Right lung (tissue), 5 donors: ENCODE measurements around the gene GRAP2. TPM values are rescaled to one million over a fixed set of nuclear protein-coding genes. Genes with fewer than 3 reads are reported as not detected.

ENCODE experiments used
- DNase-seq, 2 donors: peaks; one replicate each; pipeline ENCODE4 v3.0.0-alpha.2; 2013
- polyA plus RNA-seq, 5 donors: library from polyadenylated mRNA; unstranded; fragments of 120-200 nt; gene quantifications; one replicate each; pipeline versions ENCODE4 v1.2.1 to v1.2.3, GENCODE V29; 2013; ENCODE audit warnings: inconsistent platforms in 1 of 5, low replicate concordance in 1 of 5; ENCODE audit not compliant: insufficient read length in 5 of 5, insufficient read depth in 1 of 5

GRAP2 gene
- polyA plus RNA-seq, 5 donors: 1.6 to 2.6 (median 1.9) TPM

- DNase-seq: no peak
Measured at GRCh38 chr22:39924286-39924685, 23.4 kb downstream of the GRAP2 start.

- DNase-seq: no peak
Measured at GRCh38 chr22:39925273-39925672, 24.4 kb downstream of the GRAP2 start.

- no peak for DNase-seq
Measured at GRCh38 chr22:39925909-39926679, 25.2 kb downstream of the GRAP2 start.

- DNase-seq: no peak
Measured at GRCh38 chr22:39926753-39927152, 25.9 kb downstream of the GRAP2 start.

DNA sequence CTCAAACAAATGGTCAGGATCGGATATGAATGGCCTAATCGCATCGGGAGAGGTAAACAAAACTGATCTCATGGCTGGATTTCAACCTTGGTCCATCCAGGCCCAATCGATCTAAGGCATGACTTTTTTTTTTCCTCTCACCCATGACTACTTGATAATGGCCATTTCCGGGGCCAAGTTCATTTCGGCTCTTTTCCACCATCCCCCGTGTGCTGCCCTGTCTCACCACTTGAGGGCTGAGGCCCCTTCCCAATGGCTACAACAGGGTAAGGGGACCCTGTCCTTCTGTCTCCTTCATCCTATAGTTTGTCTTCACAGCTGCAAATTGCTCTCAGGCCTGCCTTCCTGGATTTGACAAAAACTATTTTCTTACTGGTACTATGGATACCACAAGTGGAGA lies 26.7 kb downstream of the GRAP2 start:
- DNase-seq: no peak

GRCh38 chr22:39928536-39929520 lies 27.9 kb downstream of the GRAP2 start:
- no peak for DNase-seq

DNA sequence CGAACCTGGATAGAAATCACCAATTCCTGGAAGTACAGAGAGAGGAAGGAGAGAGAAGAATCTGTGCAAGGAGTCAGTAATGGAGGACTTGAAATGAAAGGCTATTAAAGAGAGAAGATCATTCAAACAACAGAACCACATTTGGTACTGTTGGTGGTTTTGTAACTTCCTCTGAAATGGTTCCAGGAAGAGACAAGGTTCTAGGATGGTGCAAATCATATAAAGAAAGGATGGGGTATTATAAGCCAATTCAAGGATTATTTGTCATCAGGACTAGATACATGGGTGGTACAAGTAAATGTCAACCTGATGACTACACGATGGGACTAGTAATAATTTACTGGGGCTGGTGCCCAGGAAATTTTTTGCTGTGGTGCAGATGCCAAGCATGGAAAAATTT lies 30.4 kb downstream of the GRAP2 start:
- no peak for DNase-seq

DNA sequence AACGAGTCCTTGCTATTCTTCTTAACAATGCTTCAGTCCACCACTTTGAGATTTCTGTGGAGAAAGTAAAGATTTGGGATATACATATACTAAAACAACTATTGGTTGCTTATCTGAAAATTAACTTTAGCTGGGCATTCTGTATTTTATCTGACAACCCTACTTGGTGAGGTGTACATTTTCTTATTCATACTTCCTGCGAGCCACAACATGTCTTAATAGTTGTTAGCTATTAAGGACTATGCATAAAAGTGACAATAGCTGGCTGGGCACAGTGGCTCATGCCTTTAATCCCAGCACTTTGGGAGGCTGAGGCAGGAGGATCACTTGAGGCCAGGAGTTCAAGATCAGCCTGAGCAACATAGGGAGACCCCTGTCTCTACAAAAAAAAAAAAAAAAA lies 31.3 kb downstream of the GRAP2 start:
- no peak for DNase-seq

DNA sequence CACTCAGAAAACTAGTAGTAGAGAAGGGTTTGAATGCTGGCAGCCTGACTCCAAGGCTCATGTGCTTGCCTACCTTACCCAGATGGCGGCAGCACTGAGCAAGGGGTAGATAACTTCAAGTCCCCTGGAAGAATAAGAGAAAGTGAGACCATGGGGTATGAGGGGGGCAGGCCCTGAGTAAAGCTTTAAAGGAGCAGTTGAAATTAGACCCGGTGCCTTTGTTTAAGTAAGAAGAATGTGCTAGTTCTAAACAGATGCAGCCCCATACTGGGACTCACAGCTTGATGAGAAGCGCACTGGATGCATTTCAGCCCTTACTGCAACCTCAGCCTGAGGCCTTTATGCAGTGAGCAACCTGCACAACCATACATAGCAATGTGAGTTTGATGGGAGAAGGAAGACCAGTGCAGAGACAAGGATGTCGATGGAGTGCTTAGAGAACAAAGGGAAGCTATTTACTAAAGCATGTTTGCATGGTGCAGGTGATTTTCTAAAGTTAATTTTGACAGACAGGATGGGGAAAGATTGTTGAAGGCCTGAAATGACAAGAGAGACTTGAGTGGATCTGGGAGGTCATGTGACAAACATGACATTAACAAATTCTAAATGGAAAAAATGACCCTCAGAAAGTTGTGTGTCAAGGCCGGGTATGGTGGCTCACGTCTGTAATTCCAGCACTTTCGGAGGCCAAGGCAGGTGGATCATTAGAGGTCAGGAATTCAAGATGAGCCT lies 32.2 kb downstream of the GRAP2 start:
- DNase-seq: no peak

- no peak for DNase-seq
Measured at GRCh38 chr22:39933741-39934140, 32.9 kb downstream of the GRAP2 start.

GRCh38 chr22:39935116-39935515 lies 34.2 kb downstream of the GRAP2 start:
- DNase-seq: no peak

- no peak for DNase-seq
Measured at GRCh38 chr22:39935612-39936011, 34.7 kb downstream of the GRAP2 start.

DNA sequence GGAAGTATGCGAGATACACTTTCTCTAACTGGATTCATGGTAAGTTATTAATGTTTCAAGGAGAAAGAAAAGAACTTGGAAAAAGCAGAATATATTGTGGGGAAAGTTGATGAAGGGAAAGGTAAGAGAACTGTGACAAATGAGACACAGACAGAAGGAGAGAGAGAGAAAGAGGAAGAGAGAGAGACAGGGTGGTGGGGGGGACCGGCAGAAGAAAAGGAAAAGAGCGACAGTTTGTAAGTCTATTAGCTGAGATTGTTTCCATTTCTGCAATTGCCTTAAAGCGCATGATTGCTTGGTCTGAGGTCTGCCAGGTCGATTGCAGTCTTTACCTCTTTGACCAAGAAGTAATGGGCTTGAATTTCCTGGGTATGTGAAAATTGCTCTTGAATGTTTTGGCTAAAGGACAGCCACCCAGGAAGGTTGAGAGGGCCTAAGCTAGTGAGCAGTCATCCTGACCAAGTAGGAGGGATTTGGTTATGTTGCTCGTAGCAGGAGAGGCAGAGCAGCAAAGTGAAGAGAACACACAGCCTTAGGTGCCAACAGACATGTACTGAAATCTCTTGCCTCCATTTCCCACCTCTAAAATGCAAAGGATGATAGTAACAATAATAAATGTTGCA lies 35.8 kb downstream of the GRAP2 start:
- no peak for DNase-seq

- no peak for DNase-seq
Measured at GRCh38 chr22:39937906-39938305, 37.0 kb downstream of the GRAP2 start.

DNA sequence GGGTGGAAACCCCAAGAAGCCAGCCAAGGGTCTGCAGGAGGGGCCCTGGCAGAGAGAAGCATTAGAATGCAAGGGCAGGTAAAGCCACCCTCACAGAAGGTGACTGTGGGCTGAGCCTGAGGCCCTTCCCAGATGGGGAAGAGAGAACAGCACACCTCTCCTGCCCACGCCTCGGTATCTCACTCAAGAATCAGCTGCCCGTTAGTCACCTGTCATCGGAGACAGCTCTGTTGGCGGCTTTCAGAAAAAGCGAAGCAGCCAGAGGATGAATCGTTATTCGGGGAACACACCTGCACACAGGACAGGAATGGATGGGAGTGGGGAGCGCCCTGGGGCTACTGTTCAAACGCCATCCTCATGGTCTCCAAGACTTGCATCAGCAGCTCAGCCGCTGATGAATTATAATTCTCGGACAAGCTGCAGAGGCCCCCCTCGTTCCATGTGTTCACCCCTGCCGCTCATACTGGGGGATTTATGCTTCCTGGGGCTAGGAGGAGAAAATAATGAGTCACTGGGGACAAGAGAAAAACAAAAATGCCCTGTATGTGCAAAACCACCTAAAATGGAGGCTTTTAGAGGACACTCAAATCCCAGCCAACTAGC lies 37.7 kb downstream of the GRAP2 start:
- no peak for DNase-seq

- DNase-seq: no peak
Measured at GRCh38 chr22:39939830-39940229, 38.9 kb downstream of the GRAP2 start.

GRCh38 chr22:39940757-39941305 lies 39.9 kb downstream of the GRAP2 start:
- no peak for DNase-seq

DNA sequence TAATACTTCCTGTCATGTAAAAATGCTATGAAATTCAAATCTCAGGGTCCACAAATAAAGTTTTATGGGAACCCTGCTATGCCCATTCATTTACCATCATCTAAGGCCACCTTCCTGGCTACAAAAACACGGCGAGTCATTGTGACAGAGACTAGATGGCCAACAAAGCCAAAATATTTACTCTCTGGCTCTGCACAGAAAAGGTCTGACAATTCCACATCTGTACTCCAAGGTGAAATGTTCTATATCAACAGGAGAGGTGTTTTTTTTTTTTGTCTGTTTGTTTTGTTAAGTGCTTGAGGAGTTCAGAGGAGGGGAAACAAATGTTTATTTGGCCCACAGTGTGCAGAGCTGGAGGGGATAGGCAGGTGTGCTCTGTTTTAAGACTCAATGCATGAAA lies 40.7 kb downstream of the GRAP2 start:
- DNase-seq: no peak

DNA sequence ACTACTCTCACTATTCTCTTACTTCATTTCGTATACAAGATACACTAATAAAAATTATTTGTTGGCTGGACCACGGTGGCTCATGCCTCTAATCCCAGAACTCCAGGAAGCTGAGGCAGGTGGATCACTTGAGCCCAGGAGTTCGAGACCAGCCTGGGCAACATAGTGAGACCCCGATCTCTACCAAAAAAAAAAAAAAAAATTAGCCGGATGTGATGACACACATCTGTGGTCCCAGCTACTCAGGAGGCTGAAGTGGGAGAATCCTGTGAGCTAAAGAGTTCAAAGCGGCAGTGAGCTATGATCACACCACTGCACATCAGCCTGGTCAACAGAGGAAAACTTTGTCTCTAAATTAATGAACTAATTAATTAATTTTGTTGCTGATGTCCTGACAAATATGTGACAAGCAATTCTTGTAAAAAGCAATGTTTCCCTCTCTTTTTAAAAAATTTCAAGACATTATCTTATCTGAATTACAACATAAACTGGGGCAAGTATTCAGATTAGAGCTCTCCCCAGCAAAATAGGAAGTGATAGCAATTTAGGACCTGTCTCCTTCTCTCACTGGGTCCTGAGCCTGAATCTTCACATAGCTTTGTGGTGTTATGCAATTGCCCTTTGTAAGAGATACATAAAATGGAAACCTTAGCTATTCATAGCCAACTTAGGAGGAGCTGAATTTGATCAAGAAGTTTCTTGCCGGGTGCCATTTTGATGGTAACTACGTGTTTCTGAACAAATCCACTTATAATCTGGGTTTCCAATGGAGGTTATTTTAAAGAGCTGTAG lies 41.8 kb downstream of the GRAP2 start:
- DNase-seq: no peak

DNA sequence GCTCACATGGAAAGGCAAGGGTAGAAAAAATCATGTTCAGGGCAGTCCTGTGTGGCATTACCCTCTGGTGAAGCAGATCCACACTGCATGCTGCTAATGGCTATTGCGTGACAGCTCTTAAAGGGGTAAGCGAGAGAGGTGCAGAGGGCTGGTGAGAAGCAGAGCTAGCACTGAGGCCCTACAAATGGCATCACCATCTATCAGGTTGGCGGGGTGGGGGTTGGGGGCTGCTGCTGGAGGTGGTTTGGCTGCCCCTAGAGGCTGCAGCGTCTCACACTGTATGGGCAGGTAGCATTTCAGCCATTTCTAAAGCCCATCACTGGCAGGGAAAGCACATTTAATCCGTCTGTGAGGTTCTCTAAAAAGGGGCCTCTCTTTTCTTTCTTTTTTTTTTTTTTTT lies 42.5 kb downstream of the GRAP2 start:
- DNase-seq: no peak
